Pancreas (tissue), 10 donors: Measurements from ENCODE around the gene LMNA. TPM values are rescaled to one million over a fixed set of nuclear protein-coding genes. Genes with fewer than 3 reads are reported as not detected.

Source experiments
- ATAC-seq, 4 donors: fragments of 200-7000 bp; cut with Tn5 transposase; one replicate each; pipeline versions ENCODE4 v1.8.0 to v1.9.1; 2020; ENCODE audit warnings: mild to moderate bottlenecking in 4 of 4, moderate library complexity in 4 of 4
- DNase-seq, 6 donors: peaks; one replicate each; pipeline ENCODE4 v3.0.0-alpha.2; 2020
- FAIRE-seq: peaks from 2 replicates; lab custom pipeline; 2012; peaks lifted over from hg19 to GRCh38; lab: Jason Lieb, UNC
- H3K27ac ChIP-seq, 4 donors: fragments of 200-600 bp; sonication (generic); 1 replicate in 3 of 4; 2 replicates in 1 of 4; pipeline versions ENCODE4 v1.5.0 to v1.8.0; 2020
- H3K27me3 ChIP-seq, 4 donors: fragments of 200-600 bp; one replicate each; pipeline ENCODE4 v1.8.0; 2021
- H3K36me3 ChIP-seq, 3 donors: fragments of 200-600 bp; sonication (generic) in 1 of 3; one replicate each; pipeline versions ENCODE4 v1.5.0 to v1.8.0; 2020 to 2021
- H3K4me1 ChIP-seq, 3 donors: fragments of 200-600 bp; one replicate each; pipeline ENCODE4 v1.8.0; 2021
- H3K4me3 ChIP-seq, 4 donors: fragments of 200-600 bp; sonication (generic) in 2 of 4; one replicate each; pipeline versions ENCODE4 v1.5.0 to v1.8.0; 2020 to 2021
- H3K9me3 ChIP-seq, 4 donors: fragments of 200-600 bp; one replicate each; pipeline ENCODE4 v1.8.0; 2021
- CTCF ChIP-seq, 4 donors: fragments of 200-600 bp; sonication (generic) in 3 of 4; IDR thresholded peaks; one replicate each; pipeline versions ENCODE4 v1.5.0 to v1.8.0; 2021; ENCODE audit warnings: antibody characterized with exemption in 4 of 4
- WGBS, 2 donors: extraction: QIAGEN DNeasy Blood & Tissue Kit; methylation state at CpG; one replicate each; pipeline ENCODE4 v1.1.7; 2013; 5-methylcytosine and 5-hydroxymethylcytosine counted together
- intact Hi-C, 3 donors: fragments of 100-400 bp; cut with DNase I; formaldehyde crosslinking; loops; one replicate each; pipeline versions ENCODE4 v1.11.1 to v1.14.2; 2022
- polyA plus RNA-seq, 2 donors: library from polyadenylated mRNA; stranded (reverse); fragments of 200-250 nt; gene quantifications; one replicate each; pipeline ENCODE4 v1.2.3, GENCODE V29; 2013
- total RNA-seq, 6 donors: library from RNA; stranded (reverse); fragmentation: NEBNext Ultra II Directional in 4 of 6; extraction: Animal tissue kit (Norgen Biotek cat#: 25700) in 4 of 6; gene quantifications; one replicate each; pipeline versions ENCODE4 v1.2.1 to v1.2.4, GENCODE V29; 2021 to 2023
- donor health status: healthy with polysubstance abuse.
- donor health status: DM: no; HTN: no; CAD: no; lungs with moderate emphysema.
- donor health status: DM: no; HTN: no; CAD: no.
- donor health status: control.
- donor health status: control.
- donor health status: Bipolar disorder and iron deficiency.
- donor health status: DM: yes; HTN: yes; CAD: no.
- donor health status: DM: no; HTN: no; CAD: no.
- donor health status: DM: no; HTN: no; CAD: no.
- donor health status: DM: yes; HTN: yes; CAD: no.

The LMNA gene
- total and polyA plus RNA-seq, 8 donors: 59.4 to 119 (median 99.4) TPM

DNA sequence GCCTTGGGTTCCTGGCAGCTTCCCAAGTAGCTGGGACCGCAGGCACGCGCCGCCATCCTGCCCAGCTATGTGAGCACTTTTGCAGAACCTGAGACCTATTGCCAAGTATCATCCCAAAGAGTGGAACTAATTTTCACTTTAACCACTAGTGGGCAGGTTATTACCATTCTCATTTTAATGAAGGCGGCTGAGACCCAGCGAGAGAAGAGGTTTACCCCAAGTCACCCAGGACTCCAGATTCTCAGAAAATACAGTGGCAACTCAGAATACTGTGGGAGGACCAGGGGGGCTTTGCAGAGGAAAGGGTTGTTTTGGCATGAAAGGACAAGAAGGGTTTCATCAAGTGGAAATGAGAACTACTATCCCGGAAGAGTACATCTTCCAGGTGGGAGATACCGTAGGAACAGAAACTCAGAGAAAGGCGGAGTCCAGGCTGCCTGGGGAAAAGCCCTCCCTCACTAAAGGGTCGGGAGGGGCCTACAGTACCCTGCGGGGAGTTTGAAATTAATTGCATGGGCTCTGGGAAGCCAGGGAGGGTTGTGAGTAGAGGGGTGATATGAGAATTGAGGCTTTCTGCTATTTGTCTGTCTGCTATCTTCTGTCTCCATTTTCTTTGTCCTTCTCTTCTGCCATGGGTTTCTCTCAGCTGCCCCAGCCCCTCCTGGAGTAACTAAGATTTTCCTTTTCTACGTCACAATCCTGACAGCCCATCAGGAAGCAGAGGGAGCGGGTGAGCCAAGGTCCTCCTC is 31.7 kb downstream of the LMNA start:
- intact Hi-C loops: loop anchor here (5.0 to 10.0 kb wide), 3 partner anchors 76 to 169 kb away; no protein-coding TSS in a partner anchor
- no peaks in the 10 kb centered on the region for H3K9me3 ChIP-seq
- FAIRE-seq: no peak
- peak; percentile 53 to 89 (median 80) for ATAC-seq
- no peaks in the 10 kb centered on the region for H3K27me3 ChIP-seq
- H3K36me3 ChIP-seq: no peaks in the 10 kb centered on the region
- no peak overlapping the region for H3K27ac ChIP-seq
- DNase-seq: peak in 3 of 6 donors; percentile 54 to 77 (median 70)
- 23% methylated on average over 12 to 13 of the region's 13 CpGs for WGBS, 2 donors
- peak; percentile 37 to 56 (median 48) for TF ChIP-seq CTCF (IDR thresholded peaks at IDR 0.05)
- H3K4me1 ChIP-seq: peaks cover 0 to 2% (median 0%) of the 10 kb centered on the region in 3 donors
- no peak overlapping the region for H3K4me3 ChIP-seq

- no peak overlapping the region for H3K4me3 ChIP-seq
- H3K4me1 ChIP-seq: peaks cover 0 to 2% (median 0%) of the 10 kb centered on the region in 3 donors
- intact Hi-C loops: loop anchor here (5.0 to 10.0 kb wide), 3 partner anchors 75 to 168 kb away; no protein-coding TSS in a partner anchor
- no peaks in the 10 kb centered on the region for H3K27me3 ChIP-seq
- H3K36me3 ChIP-seq: no peaks in the 10 kb centered on the region
- H3K9me3 ChIP-seq: no peaks in the 10 kb centered on the region
- no peak for TF ChIP-seq CTCF (IDR thresholded peaks at IDR 0.05)
- FAIRE-seq: no peak
- H3K27ac ChIP-seq: no peak overlapping the region
- DNase-seq: peak in 2 of 6 donors; percentile 5 to 59
- WGBS, 2 donors: 25 to 33% methylated on average over 9 of the region's 9 CpGs
- peak in 3 of 4 donors; percentile 13 to 38 (median 23) for ATAC-seq
Measured at GRCh38 chr1:156146769-156147405, 32.4 kb downstream of the LMNA start.

DNA sequence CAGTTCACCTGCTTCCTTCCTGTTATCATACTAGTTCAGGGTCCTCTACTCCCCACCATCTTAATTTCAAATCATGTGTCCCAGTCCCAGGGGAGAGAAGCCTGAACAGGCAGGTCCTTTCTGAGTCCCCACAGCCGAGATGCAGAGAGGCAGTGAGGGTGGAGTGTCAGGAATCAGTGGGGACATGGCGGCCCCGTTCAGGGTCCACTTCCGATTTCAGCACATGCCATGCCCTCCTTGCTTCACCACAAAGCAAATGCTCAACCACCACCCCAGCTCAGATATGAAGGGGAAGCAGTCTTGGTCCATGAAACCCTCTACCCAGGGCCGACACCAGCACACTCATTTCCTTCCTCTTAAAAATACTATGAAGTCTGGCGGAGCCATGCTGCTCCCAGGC is 33.7 kb downstream of the LMNA start:
- TF ChIP-seq CTCF (IDR thresholded peaks at IDR 0.05): no peak
- Histone ChIP-seq H3K9me3 (no peaks in the 10 kb centered on the region), H3K27ac (no peak overlapping the region), H3K4me3 (no peak overlapping the region), H3K4me1 (peaks cover 0 to 2% (median 0%) of the 10 kb centered on the region in 3 donors), H3K36me3 (no peaks in the 10 kb centered on the region), H3K27me3 (no peaks in the 10 kb centered on the region)
- 61 to 67% methylated on average over 6 of the region's 6 CpGs for WGBS, 2 donors
- FAIRE-seq (no peak), DNase-seq (no peak), ATAC-seq (peak in 1 of 4 donors; percentile 22)
- intact Hi-C loops: loop anchor here (5.0 to 10.0 kb wide), 3 partner anchors 74 to 167 kb away; no protein-coding TSS in a partner anchor

GRCh38 chr1:156149374-156150332 is 35.1 kb downstream of the LMNA start:
- DNase-seq (no peak), ATAC-seq (no peak), FAIRE-seq (no peak)
- H3K9me3 ChIP-seq: no peaks in the 10 kb centered on the region
- H3K4me1 ChIP-seq: peaks cover 0 to 2% (median 0%) of the 10 kb centered on the region in 3 donors
- no peaks in the 10 kb centered on the region for H3K36me3 ChIP-seq
- H3K4me3 ChIP-seq: no peak overlapping the region
- TF ChIP-seq CTCF (IDR thresholded peaks at IDR 0.05): no peak
- WGBS, 2 donors: 20 to 24% methylated on average over 18 to 20 of the region's 20 CpGs
- intact Hi-C loops: loop anchor here (5.0 to 10.0 kb wide), 4 partner anchors 55 to 165 kb away; no protein-coding TSS in a partner anchor
- no peak overlapping the region for H3K27ac ChIP-seq
- no peaks in the 10 kb centered on the region for H3K27me3 ChIP-seq
